HUES48 (cell line): ENCODE data around the gene SPC25.
A peak's percentile ranks its signal among the peaks of the same experiment; 100 is the strongest.
"Not testable (repeated sequence)": the region's sequence is repeated elsewhere in the genome, so short reads cannot be mapped to it uniquely, and the experiment has no call there.

Source experiments
- H3K27ac ChIP-seq: one replicate; pipeline ENCODE4 v1.7.0; 2013; ENCODE audit warnings: low read depth, low read length, inconsistent platforms
- H3K27me3 ChIP-seq: 2 replicates; pipeline ENCODE4 v1.6.1; 2013; ENCODE audit warnings: mild to moderate bottlenecking, low read length; ENCODE audit not compliant: control insufficient read depth, insufficient read depth
- H3K36me3 ChIP-seq: 2 replicates; pipeline ENCODE4 v1.6.1; 2013; ENCODE audit warnings: low read length; ENCODE audit not compliant: control insufficient read depth, insufficient read depth
- H3K4me1 ChIP-seq: 2 replicates; pipeline ENCODE4 v1.6.1; 2013; ENCODE audit warnings: mild to moderate bottlenecking, low read length; ENCODE audit not compliant: control insufficient read depth, insufficient read depth
- H3K4me3 ChIP-seq: 2 replicates; pipeline ENCODE4 v1.5.1; 2013; ENCODE audit warnings: mild to moderate bottlenecking, low read depth, low read length
- H3K9ac ChIP-seq: 2 replicates; pipeline ENCODE4 v1.6.1; 2013; ENCODE audit warnings: mild to moderate bottlenecking, low read depth, low read length, moderate library complexity
- H3K9me3 ChIP-seq: 2 replicates; pipeline ENCODE4 v1.6.1; 2013; ENCODE audit warnings: low read length; ENCODE audit not compliant: control insufficient read depth, insufficient read depth

The SPC25 gene

GRCh38 chr2:168890006-168890782 is at the start of gene SPC25:
Gene SPC25, minus strand, starts transcription at chr2:168890430. Its CDS starts 911 bp downstream, at chr2:168889519.
- Histone ChIP-seq H3K4me1 (peaks cover 10% of the 10 kb centered on the region), H3K4me3 (peak within 1 kb of the TSS; percentile 84), H3K27ac (no peak within 1 kb of the TSS), H3K9ac (peak within 1 kb of the TSS; percentile 58; the same call in 1 of the 2 replicates), H3K36me3 (peaks cover 27% of the 10 kb centered on the region), H3K27me3 (peaks cover 3% of the 10 kb centered on the region; the same call in 1 of the 2 replicates), H3K9me3 (no peaks in the 10 kb centered on the region)

DNA sequence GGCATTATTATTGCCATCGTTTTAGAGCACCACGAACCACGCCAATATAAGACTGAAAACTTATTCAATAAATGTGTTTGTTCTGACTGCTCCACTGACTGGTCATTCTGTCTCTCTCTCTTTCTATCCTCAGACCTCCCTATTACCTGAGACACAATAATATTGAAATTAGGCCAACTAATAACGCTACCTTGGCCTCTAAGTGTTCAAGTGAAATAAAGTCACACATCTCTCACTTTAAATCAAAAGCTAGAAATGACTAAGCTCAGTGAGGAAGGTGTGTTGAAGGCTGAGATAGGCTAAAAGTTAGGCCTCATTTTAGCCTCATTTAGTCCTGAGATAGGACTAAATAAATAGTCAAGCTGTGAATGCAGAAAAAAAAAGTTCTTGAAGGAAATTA is 49.7 kb upstream of the SPC25 start:
- no peaks in the 10 kb centered on the region for H3K4me1 ChIP-seq
- H3K27ac ChIP-seq = no peak overlapping the region
- H3K9me3 ChIP-seq = no peaks in the 10 kb centered on the region
- no peak overlapping the region for H3K9ac ChIP-seq
- no peaks in the 10 kb centered on the region for H3K36me3 ChIP-seq
- no peaks in the 10 kb centered on the region for H3K27me3 ChIP-seq
- H3K4me3 ChIP-seq = no peak overlapping the region

GRCh38 chr2:168939061-168939460 is 48.8 kb upstream of the SPC25 start:
- Histone ChIP-seq H3K27ac (no peak overlapping the region), H3K36me3 (no peaks in the 10 kb centered on the region), H3K4me1 (no peaks in the 10 kb centered on the region), H3K27me3 (no peaks in the 10 kb centered on the region), H3K4me3 (no peak overlapping the region), H3K9ac (no peak overlapping the region), H3K9me3 (no peaks in the 10 kb centered on the region)

- Histone ChIP-seq H3K27me3 (no peaks in the 10 kb centered on the region), H3K4me1 (no peaks in the 10 kb centered on the region), H3K36me3 (no peaks in the 10 kb centered on the region), H3K9ac (no peak overlapping the region), H3K4me3 (no peak overlapping the region), H3K27ac (no peak overlapping the region), H3K9me3 (no peaks in the 10 kb centered on the region)
Measured at GRCh38 chr2:168935810-168936581, 45.8 kb upstream of the SPC25 start.

DNA sequence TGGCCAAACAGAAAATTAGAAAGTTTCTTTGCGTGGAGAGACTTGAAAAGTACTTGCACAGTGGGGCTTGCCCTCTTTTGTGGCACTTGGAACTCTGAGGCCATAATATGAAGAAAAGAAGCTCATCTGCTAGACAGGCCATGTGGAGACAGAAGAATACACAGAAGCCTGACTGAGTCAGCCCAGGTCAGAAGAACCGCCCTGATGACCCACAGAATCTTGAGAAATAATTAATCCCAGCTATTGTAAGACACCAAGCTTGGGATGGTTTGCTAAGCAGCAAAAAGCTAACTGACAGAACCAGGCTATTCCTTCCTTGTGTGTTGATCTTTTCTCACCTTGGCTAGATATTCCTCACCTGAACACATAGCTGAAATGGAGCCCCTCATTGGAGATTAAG is 44.6 kb upstream of the SPC25 start:
- no peak overlapping the region for H3K4me3 ChIP-seq
- no peaks in the 10 kb centered on the region for H3K36me3 ChIP-seq
- no peaks in the 10 kb centered on the region for H3K9me3 ChIP-seq
- H3K27me3 ChIP-seq = no peaks in the 10 kb centered on the region
- no peak overlapping the region for H3K9ac ChIP-seq
- H3K27ac ChIP-seq = no peak overlapping the region
- peaks cover 3% of the 10 kb centered on the region; the same call in 1 of the 2 replicates for H3K4me1 ChIP-seq

GRCh38 chr2:168932174-168932573 is 41.9 kb upstream of the SPC25 start:
- H3K9me3 ChIP-seq, H3K9ac ChIP-seq, H3K4me1 ChIP-seq, H3K4me3 ChIP-seq, H3K27me3 ChIP-seq, H3K27ac ChIP-seq, H3K36me3 ChIP-seq: not testable (repeated sequence)

GRCh38 chr2:168930242-168930641 is 40.0 kb upstream of the SPC25 start:
- Histone ChIP-seq H3K9me3 (no peaks in the 10 kb centered on the region), H3K36me3 (no peaks in the 10 kb centered on the region), H3K27ac (no peak overlapping the region), H3K4me1 (peaks cover 3% of the 10 kb centered on the region; the same call in 1 of the 2 replicates), H3K27me3 (no peaks in the 10 kb centered on the region), H3K9ac (no peak overlapping the region), H3K4me3 (no peak overlapping the region)

- Histone ChIP-seq H3K9ac (no peak overlapping the region), H3K4me1 (peaks cover 3% of the 10 kb centered on the region; the same call in 1 of the 2 replicates), H3K27ac (no peak overlapping the region)
Measured at GRCh38 chr2:168929031-168929430, 38.8 kb upstream of the SPC25 start.

DNA sequence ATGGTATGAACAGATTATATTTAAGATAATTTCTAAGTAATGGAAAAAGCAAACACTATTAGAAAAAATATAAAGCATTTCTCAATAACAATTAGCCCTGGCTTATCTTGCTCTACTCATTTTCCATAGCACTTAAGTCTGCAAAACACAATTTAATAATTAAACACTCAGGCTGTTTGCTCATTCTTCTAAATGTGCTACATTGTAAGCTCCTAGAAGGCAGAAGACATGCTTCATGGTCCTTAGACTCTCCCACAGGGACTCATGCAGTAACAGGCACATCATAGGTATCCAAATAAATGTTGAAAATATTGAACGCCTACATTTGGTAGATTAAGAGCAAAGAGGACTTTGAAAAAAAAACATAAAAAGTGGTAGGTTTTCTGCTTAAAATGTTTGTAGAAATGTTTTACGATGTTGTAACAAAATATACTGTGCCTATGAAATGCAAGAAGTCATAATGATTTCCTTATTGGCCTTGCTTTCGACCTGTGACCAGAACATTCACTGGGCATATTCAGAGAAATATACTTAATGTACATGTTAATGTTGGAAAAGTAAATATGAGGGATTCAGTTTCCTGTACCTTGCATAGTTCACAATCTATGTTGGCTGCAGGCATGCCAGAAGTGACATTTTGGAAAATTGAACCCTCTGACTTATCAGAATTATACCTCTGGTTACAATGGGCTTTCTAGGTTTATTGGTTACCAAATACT is 38.0 kb upstream of the SPC25 start:
- no peaks in the 10 kb centered on the region for H3K36me3 ChIP-seq
- no peak overlapping the region for H3K27ac ChIP-seq
- H3K4me3 ChIP-seq = no peak overlapping the region
- no peaks in the 10 kb centered on the region for H3K27me3 ChIP-seq
- peaks cover 3% of the 10 kb centered on the region; the same call in 1 of the 2 replicates for H3K4me1 ChIP-seq
- no peaks in the 10 kb centered on the region for H3K9me3 ChIP-seq
- no peak overlapping the region for H3K9ac ChIP-seq

More at GRCh38 chr2:168929031-168929430, 38.8 kb upstream of the SPC25 start:
- Histone ChIP-seq H3K9me3 (no peaks in the 10 kb centered on the region), H3K36me3 (no peaks in the 10 kb centered on the region), H3K4me3 (no peak overlapping the region), H3K27me3 (no peaks in the 10 kb centered on the region)

DNA sequence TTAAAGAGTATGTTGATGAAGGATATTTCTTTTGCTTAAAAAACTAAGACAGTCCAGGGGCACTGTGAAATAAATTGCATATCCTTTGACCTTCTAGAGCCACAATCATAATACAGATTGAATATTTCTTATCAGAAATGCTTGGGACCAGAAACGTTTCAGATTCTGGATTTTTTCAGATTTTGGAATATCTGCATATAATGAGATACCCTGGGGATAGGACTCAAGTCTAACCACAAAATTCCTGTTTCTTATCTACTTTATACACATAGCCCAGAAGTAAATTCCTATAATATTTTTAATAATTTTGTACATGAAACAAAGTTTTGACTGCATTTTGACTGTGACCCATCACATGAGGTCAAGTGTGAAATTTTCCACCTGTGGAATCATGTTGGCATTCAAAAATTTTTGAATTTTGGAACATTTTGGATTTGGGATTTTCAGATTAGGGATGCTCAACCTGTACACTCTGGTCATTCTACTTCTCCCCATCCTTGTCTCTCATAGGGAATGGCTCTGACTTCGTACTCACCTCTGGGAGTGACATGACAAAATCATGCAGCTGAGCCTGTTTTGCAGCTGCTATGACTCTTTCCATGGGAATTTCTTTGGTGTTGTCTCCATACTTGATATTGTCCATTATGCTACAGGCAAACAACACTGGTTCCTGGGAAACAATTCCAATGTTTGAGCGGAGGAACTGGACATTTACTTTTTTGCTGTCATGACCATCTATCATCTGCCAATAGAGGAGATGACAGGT is 36.6 kb upstream of the SPC25 start:
- no peaks in the 10 kb centered on the region for H3K27me3 ChIP-seq
- H3K9me3 ChIP-seq = no peaks in the 10 kb centered on the region
- H3K36me3 ChIP-seq = no peaks in the 10 kb centered on the region
- no peak overlapping the region for H3K9ac ChIP-seq
- H3K4me1 ChIP-seq = peaks cover 3% of the 10 kb centered on the region; the same call in 1 of the 2 replicates
- no peak overlapping the region for H3K27ac ChIP-seq
- no peak overlapping the region for H3K4me3 ChIP-seq
